Activated T-cell treated with anti-CD3 and anti-CD28 coated beads, Interleukin-2, amount 50 U/mL, for 72 hours (primary cell): ENCODE data around the gene TREM1. TPM values are rescaled to one million over a fixed set of nuclear protein-coding genes. Genes with fewer than 3 reads are reported as not detected.
"Not testable (repeated sequence)": the region's sequence is repeated elsewhere in the genome, so short reads cannot be mapped to it uniquely, and the experiment has no call there.

Source experiments
- ATAC-seq, 2 donors: fragments of 150-1000 bp; cut with Tn5 transposase; replicated peaks in 1 of 2; 2 replicates each; pipeline ENCODE4 v1.10.0; 2021; ENCODE audit warnings: moderate library complexity in 2 of 2, mild to moderate bottlenecking in 1 of 2
- DNase-seq, 2 donors: peaks; one replicate each; pipeline ENCODE4 v3.0.0; 2021 to 2022; ENCODE audit warnings: mixed read lengths in 1 of 2
- H3K27ac Mint-ChIP-seq: one replicate; pipeline ENCODE4 v1.8.0; 2022; ENCODE audit warnings: mild to moderate bottlenecking, moderate library complexity, mixed read lengths
- H3K27me3 Mint-ChIP-seq: one replicate; pipeline ENCODE4 v1.8.0; 2022; ENCODE audit warnings: low read depth, mixed read lengths
- H3K36me3 Mint-ChIP-seq, 2 donors: one replicate each; pipeline ENCODE4 v1.8.0; 2022; ENCODE audit warnings: mixed read lengths in 2 of 2, mild to moderate bottlenecking in 1 of 2; ENCODE audit not compliant: insufficient read depth in 2 of 2
- H3K4me1 Mint-ChIP-seq: one replicate; pipeline ENCODE4 v1.8.0; 2022; ENCODE audit warnings: low read depth, mixed read lengths
- H3K4me3 Mint-ChIP-seq, 2 donors: one replicate each; pipeline ENCODE4 v1.8.0; 2022; ENCODE audit warnings: mild to moderate bottlenecking in 2 of 2, mixed read lengths in 2 of 2, moderate library complexity in 2 of 2
- H3K9me3 Mint-ChIP-seq, 2 donors: one replicate each; pipeline ENCODE4 v1.8.0; 2022; ENCODE audit warnings: mixed read lengths in 2 of 2
- total RNA-seq, 2 donors: library from RNA; stranded (reverse); gene quantifications; one replicate each; pipeline ENCODE4 v1.2.3, GENCODE V29; 2022

The TREM1 gene
- total RNA-seq, 2 donors from 2014 or later, result 0.38 to 1.5 TPM

GRCh38 chr6:41318654-41319565, 32.4 kb upstream of the TREM1 start:
- Mint-ChIP-seq H3K9me3 (no peaks in the 10 kb centered on the region), H3K4me1 (peaks cover 20% of the 10 kb centered on the region), H3K27ac (no peak overlapping the region)

GRCh38 chr6:41318261-41318653, 31.8 kb upstream of the TREM1 start:
- H3K27ac Mint-ChIP-seq, result no peak overlapping the region
- no peaks in the 10 kb centered on the region for H3K36me3 Mint-ChIP-seq
- peaks cover 20% of the 10 kb centered on the region for H3K4me1 Mint-ChIP-seq
- peak overlapping the region; percentile 56 to 70 for H3K4me3 Mint-ChIP-seq
- ATAC-seq (no peak), DNase-seq (no peak)
- no peaks in the 10 kb centered on the region for H3K9me3 Mint-ChIP-seq
- peaks cover 17% of the 10 kb centered on the region for H3K27me3 Mint-ChIP-seq

More at GRCh38 chr6:41318654-41319565, 32.4 kb upstream of the TREM1 start:
- H3K4me3 Mint-ChIP-seq, result peak overlapping the region; percentile 56 to 70
- H3K27me3 Mint-ChIP-seq, result peaks cover 15% of the 10 kb centered on the region
- no peaks in the 10 kb centered on the region for H3K36me3 Mint-ChIP-seq
- DNase-seq (peak; percentile 85 to 88), ATAC-seq (peak; percentile 97)

- no peaks in the 10 kb centered on the region for H3K9me3 Mint-ChIP-seq
- H3K4me3 Mint-ChIP-seq, result no peak overlapping the region
- DNase-seq, result no peak
- peaks cover 30% of the 10 kb centered on the region for H3K27me3 Mint-ChIP-seq
- no peaks in the 10 kb centered on the region for H3K36me3 Mint-ChIP-seq
- peaks cover 20% of the 10 kb centered on the region for H3K4me1 Mint-ChIP-seq
- ATAC-seq, result no peak
- no peak overlapping the region for H3K27ac Mint-ChIP-seq
Measured at GRCh38 chr6:41315943-41316620, 29.6 kb upstream of the TREM1 start.

- H3K27me3 Mint-ChIP-seq, result peaks cover 30% of the 10 kb centered on the region
- no peak for ATAC-seq
- H3K36me3 Mint-ChIP-seq, result no peaks in the 10 kb centered on the region
- no peak for DNase-seq
- no peaks in the 10 kb centered on the region for H3K9me3 Mint-ChIP-seq
- no peak overlapping the region for H3K27ac Mint-ChIP-seq
- H3K4me1 Mint-ChIP-seq, result peaks cover 20% of the 10 kb centered on the region
- H3K4me3 Mint-ChIP-seq, result no peak overlapping the region
Measured at GRCh38 chr6:41315203-41315602, 28.7 kb upstream of the TREM1 start.

GRCh38 chr6:41306187-41306854, 19.8 kb upstream of the TREM1 start:
- peak in 1 of 2 donors; percentile 44 for ATAC-seq
- H3K9me3 Mint-ChIP-seq, result peaks cover 4% of the 10 kb centered on the region in 2 donors
- no peak overlapping the region for H3K4me3 Mint-ChIP-seq
- H3K4me1 Mint-ChIP-seq, result peaks cover 14% of the 10 kb centered on the region
- no peak overlapping the region for H3K27ac Mint-ChIP-seq
- peaks cover 0 to 4% of the 10 kb centered on the region in 2 donors for H3K36me3 Mint-ChIP-seq
- peak; percentile 43 to 45 for DNase-seq
- H3K27me3 Mint-ChIP-seq, result peaks cover 13% of the 10 kb centered on the region

GRCh38 chr6:41302638-41303037, 16.2 kb upstream of the TREM1 start:
- DNase-seq, result no peak
- H3K9me3 Mint-ChIP-seq, result peaks cover 5 to 6% of the 10 kb centered on the region in 2 donors
- H3K4me3 Mint-ChIP-seq, result no peak overlapping the region
- no peak for ATAC-seq
- H3K36me3 Mint-ChIP-seq, result peaks cover 0 to 9% of the 10 kb centered on the region in 2 donors
- H3K27me3 Mint-ChIP-seq, result peaks cover 13% of the 10 kb centered on the region
- H3K27ac Mint-ChIP-seq, result no peak overlapping the region
- H3K4me1 Mint-ChIP-seq, result peaks cover 35% of the 10 kb centered on the region

- Mint-ChIP-seq H3K4me3 (peak overlapping the region; percentile 31 to 74), H3K9me3 (peaks cover 10 to 12% of the 10 kb centered on the region in 2 donors), H3K27ac (peak overlapping the region; percentile 85), H3K4me1 (peaks cover 45% of the 10 kb centered on the region), H3K27me3 (peaks cover 1% of the 10 kb centered on the region), H3K36me3 (peaks cover 2 to 19% of the 10 kb centered on the region in 2 donors)
- no peak for DNase-seq
- ATAC-seq, result peak; percentile 60 to 65
Measured at GRCh38 chr6:41298785-41299502, 12.5 kb upstream of the TREM1 start.

GRCh38 chr6:41297248-41297647, 10.8 kb upstream of the TREM1 start:
- H3K36me3 Mint-ChIP-seq, result peaks cover 2 to 15% of the 10 kb centered on the region in 2 donors
- ATAC-seq, H3K4me3 Mint-ChIP-seq, H3K27me3 Mint-ChIP-seq, H3K9me3 Mint-ChIP-seq, DNase-seq, H3K27ac Mint-ChIP-seq: not testable (repeated sequence)
- peaks cover 40% of the 10 kb centered on the region for H3K4me1 Mint-ChIP-seq

GRCh38 chr6:41294214-41294872, 7.9 kb upstream of the TREM1 start:
- H3K36me3 Mint-ChIP-seq, result peaks cover 2 to 13% of the 10 kb centered on the region in 2 donors
- H3K27ac Mint-ChIP-seq, result no peak overlapping the region
- H3K9me3 Mint-ChIP-seq, result peaks cover 5 to 6% of the 10 kb centered on the region in 2 donors
- peaks cover 35% of the 10 kb centered on the region for H3K4me1 Mint-ChIP-seq
- DNase-seq (no peak), ATAC-seq (peak in 1 of 2 donors; percentile 26)
- no peaks in the 10 kb centered on the region for H3K27me3 Mint-ChIP-seq
- no peak overlapping the region for H3K4me3 Mint-ChIP-seq

GRCh38 chr6:41291717-41292116, 5.2 kb upstream of the TREM1 start:
- Mint-ChIP-seq H3K27me3 (no peaks in the 10 kb centered on the region), H3K27ac (no peak overlapping the region), H3K4me3 (no peak overlapping the region), H3K36me3 (peaks cover 0 to 5% of the 10 kb centered on the region in 2 donors), H3K4me1 (peaks cover 24% of the 10 kb centered on the region), H3K9me3 (peaks cover 0 to 2% of the 10 kb centered on the region in 2 donors)
- ATAC-seq (no peak), DNase-seq (no peak)

- no peaks in the 10 kb centered on the region for H3K36me3 Mint-ChIP-seq
- DNase-seq, result no peak
- no peak overlapping the region for H3K27ac Mint-ChIP-seq
- H3K4me1 Mint-ChIP-seq, result peaks cover 21% of the 10 kb centered on the region
- H3K27me3 Mint-ChIP-seq, result peaks cover 6% of the 10 kb centered on the region
- H3K4me3 Mint-ChIP-seq, result no peak overlapping the region
- no peaks in the 10 kb centered on the region for H3K9me3 Mint-ChIP-seq
- no peak for ATAC-seq
Measured at GRCh38 chr6:41289815-41290214, 3.3 kb upstream of the TREM1 start.

GRCh38 chr6:41288754-41289129, 2.3 kb upstream of the TREM1 start:
- Mint-ChIP-seq H3K4me3 (no peak overlapping the region), H3K36me3 (no peaks in the 10 kb centered on the region), H3K27ac (no peak overlapping the region), H3K9me3 (no peaks in the 10 kb centered on the region), H3K27me3 (peaks cover 6% of the 10 kb centered on the region), H3K4me1 (peaks cover 19% of the 10 kb centered on the region)
- ATAC-seq, result no peak
- DNase-seq, result no peak
